ENCODE data around the gene FADS3.
A peak's percentile ranks its signal among the peaks of the same experiment; 100 is the strongest.

The FADS3 gene

GRCh38 chr11:61907871-61908729 is 16.8 kb upstream of the FADS3 start:
- H3K27me3 Mint-ChIP-seq: peaks cover 19% of the 10 kb centered on the region
- H3K4me3 Mint-ChIP-seq: no peak overlapping the region
- H3K36me3 Mint-ChIP-seq: no peaks in the 10 kb centered on the region
- no peak for ATAC-seq
- no peak overlapping the region for H3K27ac Mint-ChIP-seq
- no peaks in the 10 kb centered on the region for H3K9me3 Mint-ChIP-seq
- H3K4me1 Mint-ChIP-seq: peaks cover 9% of the 10 kb centered on the region

- Mint-ChIP-seq H3K4me1 (peaks cover 1% of the 10 kb centered on the region), H3K4me3 (no peak overlapping the region), H3K36me3 (no peaks in the 10 kb centered on the region), H3K27ac (no peak overlapping the region), H3K9me3 (no peaks in the 10 kb centered on the region), H3K27me3 (peaks cover 11% of the 10 kb centered on the region)
- no peak for ATAC-seq
Observed at GRCh38 chr11:61907282-61907681, 15.9 kb upstream of the FADS3 start.

- ATAC-seq: no peak
- Mint-ChIP-seq H3K9me3 (no peaks in the 10 kb centered on the region), H3K36me3 (no peaks in the 10 kb centered on the region)
Observed at GRCh38 chr11:61906522-61906909, 15.2 kb upstream of the FADS3 start.

GRCh38 chr11:61905801-61906521 is 14.6 kb upstream of the FADS3 start:
- Mint-ChIP-seq H3K9me3 (no peaks in the 10 kb centered on the region), H3K27ac (no peak overlapping the region), H3K36me3 (no peaks in the 10 kb centered on the region), H3K4me1 (no peaks in the 10 kb centered on the region), H3K4me3 (no peak overlapping the region), H3K27me3 (no peaks in the 10 kb centered on the region)
- peak; percentile 4 for ATAC-seq

More at GRCh38 chr11:61906522-61906909, 15.2 kb upstream of the FADS3 start:
- peaks cover 3% of the 10 kb centered on the region for H3K27me3 Mint-ChIP-seq
- H3K27ac Mint-ChIP-seq: no peak overlapping the region
- H3K4me3 Mint-ChIP-seq: no peak overlapping the region
- H3K4me1 Mint-ChIP-seq: no peaks in the 10 kb centered on the region

- no peaks in the 10 kb centered on the region for H3K9me3 Mint-ChIP-seq
- no peak overlapping the region for H3K4me3 Mint-ChIP-seq
- ATAC-seq: no peak
- H3K4me1 Mint-ChIP-seq: no peaks in the 10 kb centered on the region
- H3K36me3 Mint-ChIP-seq: no peaks in the 10 kb centered on the region
- H3K27ac Mint-ChIP-seq: no peak overlapping the region
- no peaks in the 10 kb centered on the region for H3K27me3 Mint-ChIP-seq
Observed at GRCh38 chr11:61905067-61905696, 13.8 kb upstream of the FADS3 start.

GRCh38 chr11:61904539-61905048 is 13.2 kb upstream of the FADS3 start:
- H3K36me3 Mint-ChIP-seq: no peaks in the 10 kb centered on the region
- ATAC-seq: no peak

GRCh38 chr11:61903845-61904244 is 12.5 kb upstream of the FADS3 start:
- Mint-ChIP-seq H3K27ac (no peak overlapping the region), H3K4me1 (peaks cover 7% of the 10 kb centered on the region), H3K4me3 (no peak overlapping the region), H3K9me3 (no peaks in the 10 kb centered on the region), H3K36me3 (no peaks in the 10 kb centered on the region), H3K27me3 (no peaks in the 10 kb centered on the region)
- ATAC-seq: no peak

More at GRCh38 chr11:61904539-61905048, 13.2 kb upstream of the FADS3 start:
- Mint-ChIP-seq H3K4me1 (no peaks in the 10 kb centered on the region), H3K27ac (no peak overlapping the region), H3K9me3 (no peaks in the 10 kb centered on the region), H3K27me3 (no peaks in the 10 kb centered on the region), H3K4me3 (no peak overlapping the region)

- no peak for ATAC-seq
- Mint-ChIP-seq H3K27ac (no peak overlapping the region), H3K4me3 (no peak overlapping the region), H3K36me3 (no peaks in the 10 kb centered on the region), H3K27me3 (no peaks in the 10 kb centered on the region), H3K9me3 (no peaks in the 10 kb centered on the region), H3K4me1 (peaks cover 20% of the 10 kb centered on the region)
Observed at GRCh38 chr11:61902313-61902712, 11.0 kb upstream of the FADS3 start.

GRCh38 chr11:61901397-61901796 is 10.1 kb upstream of the FADS3 start:
- Mint-ChIP-seq H3K4me3 (no peak overlapping the region), H3K27me3 (no peaks in the 10 kb centered on the region), H3K36me3 (no peaks in the 10 kb centered on the region), H3K27ac (no peak overlapping the region), H3K4me1 (peaks cover 26% of the 10 kb centered on the region), H3K9me3 (no peaks in the 10 kb centered on the region)
- no peak for ATAC-seq

GRCh38 chr11:61900251-61900650 is 8.9 kb upstream of the FADS3 start:
- no peaks in the 10 kb centered on the region for H3K9me3 Mint-ChIP-seq
- H3K4me3 Mint-ChIP-seq: no peak overlapping the region
- no peak for ATAC-seq
- H3K27ac Mint-ChIP-seq: no peak overlapping the region
- no peaks in the 10 kb centered on the region for H3K27me3 Mint-ChIP-seq
- no peaks in the 10 kb centered on the region for H3K36me3 Mint-ChIP-seq
- H3K4me1 Mint-ChIP-seq: peaks cover 28% of the 10 kb centered on the region

- Mint-ChIP-seq H3K27ac (peak overlapping the region; percentile 30), H3K4me3 (no peak overlapping the region), H3K36me3 (no peaks in the 10 kb centered on the region), H3K9me3 (no peaks in the 10 kb centered on the region), H3K27me3 (no peaks in the 10 kb centered on the region), H3K4me1 (peaks cover 28% of the 10 kb centered on the region)
- ATAC-seq: peak; percentile 91
Observed at GRCh38 chr11:61899146-61899841, 7.9 kb upstream of the FADS3 start.

GRCh38 chr11:61898247-61898582 is 6.9 kb upstream of the FADS3 start:
- H3K4me3 Mint-ChIP-seq: no peak overlapping the region
- no peak overlapping the region for H3K27ac Mint-ChIP-seq
- peaks cover 28% of the 10 kb centered on the region for H3K4me1 Mint-ChIP-seq
- no peaks in the 10 kb centered on the region for H3K36me3 Mint-ChIP-seq
- no peaks in the 10 kb centered on the region for H3K27me3 Mint-ChIP-seq
- ATAC-seq: no peak
- no peaks in the 10 kb centered on the region for H3K9me3 Mint-ChIP-seq

- H3K4me1 Mint-ChIP-seq: peaks cover 33% of the 10 kb centered on the region
- no peaks in the 10 kb centered on the region for H3K27me3 Mint-ChIP-seq
- H3K27ac Mint-ChIP-seq: no peak overlapping the region
- H3K36me3 Mint-ChIP-seq: no peaks in the 10 kb centered on the region
- H3K9me3 Mint-ChIP-seq: no peaks in the 10 kb centered on the region
- ATAC-seq: peak; percentile 63
- no peak overlapping the region for H3K4me3 Mint-ChIP-seq
Observed at GRCh38 chr11:61897387-61898246, 6.3 kb upstream of the FADS3 start.

- peak overlapping the region; percentile 38 for H3K27ac Mint-ChIP-seq
- no peaks in the 10 kb centered on the region for H3K27me3 Mint-ChIP-seq
- no peak for ATAC-seq
- H3K4me1 Mint-ChIP-seq: peaks cover 38% of the 10 kb centered on the region
- H3K4me3 Mint-ChIP-seq: no peak overlapping the region
- H3K36me3 Mint-ChIP-seq: no peaks in the 10 kb centered on the region
- no peaks in the 10 kb centered on the region for H3K9me3 Mint-ChIP-seq
Observed at GRCh38 chr11:61896665-61897386, 5.5 kb upstream of the FADS3 start.

Data from stimulated activated memory B cell treated with anti-CD40 and anti-IgM and Interleukin-4, amounts not matched to agents 10 μg/mL and 1 μg/mL and 100 μg/mL, for 72 hours (primary cell).